HepG2 (cell line): ENCODE data around the gene HOXB4. TPM values are rescaled to one million over a fixed set of nuclear protein-coding genes. Genes with fewer than 3 reads are reported as not detected.

ENCODE experiments used
- ATAC-seq: fragments of 200-7000 bp; cut with Tn5 transposase; 3 replicates; pipeline ENCODE4 v1.9.1; 2020; ENCODE audit warnings: mild to moderate bottlenecking, moderate library complexity
- BruUV-seq: library from RNA; stranded (reverse); fragments of 400-500 nt; replicated peaks from 2 replicates; lab custom pipeline; 2021; lab: Mats Ljungman, UMichigan
- CTCF ChIA-PET: fragments of 300-600 bp; formaldehyde crosslinking; extraction: SDS; loops from one replicate; lab custom pipeline; 2021; ENCODE audit warnings: low total read pairs, inconsistent platforms, low intra/inter-chr PET ratio; lab: Yijun Ruan, JAX
- POLR2A ChIA-PET: fragments of 350-600 bp; sonication (Branson Sonifier 250); formaldehyde crosslinking; loops from one replicate; lab custom pipeline; 2020; ENCODE audit warnings: antibody characterized with exemption, inconsistent platforms; lab: Yijun Ruan, JAX
- DNase-seq: peaks from one replicate; pipeline ENCODE4 v3.0.0-alpha.2; 2015; ENCODE audit warnings: low spot score
- FAIRE-seq: peaks from 3 replicates; lab custom pipeline; 2011; peaks lifted over from hg19 to GRCh38; lab: Jason Lieb, UNC
- H2AFZ ChIP-seq: one replicate; pipeline ENCODE4 v1.6.1; 2011; ENCODE audit warnings: low read length, inconsistent platforms
- H3K27ac ChIP-seq: fragments of 300-600 bp; 3 replicates; pipeline ENCODE4 v1.8.0; 2011; ENCODE audit warnings: mixed run types, mild to moderate bottlenecking, mixed read lengths, low read length, inconsistent platforms; ENCODE audit not compliant: insufficient read depth; ENCODE audit errors: extremely low read length
- H3K27me3 ChIP-seq, 2 experiments: fragments of 200-600 bp in 1 of 2; 2 replicates in 1 of 2; 3 replicates in 1 of 2; pipeline versions ENCODE4 v1.6.0 to v1.8.0; 2011; ENCODE audit warnings: low read length in 2 of 2, mild to moderate bottlenecking in 2 of 2, moderate library complexity in 2 of 2, inconsistent platforms in 1 of 2; ENCODE audit not compliant: insufficient read depth in 2 of 2, control insufficient read depth in 1 of 2
- H3K36me3 ChIP-seq, 2 experiments: fragments of 200-600 bp in 1 of 2; replicated peaks in 1 of 2; 2 replicates in 1 of 2; 3 replicates in 1 of 2; pipeline versions ENCODE4 v1.5.1 to v1.8.0; 2011; ENCODE audit warnings: low read length in 2 of 2, inconsistent platforms in 1 of 2; ENCODE audit not compliant: insufficient read depth in 2 of 2, control insufficient read depth in 1 of 2
- H3K4me1 ChIP-seq: 2 replicates; pipeline ENCODE4 v1.5.1; 2012; ENCODE audit warnings: low read length, inconsistent platforms; ENCODE audit not compliant: insufficient read depth
- H3K4me2 ChIP-seq: 2 replicates; pipeline ENCODE4 v1.6.0; 2011; ENCODE audit warnings: low read depth, low read length, inconsistent platforms
- H3K4me3 ChIP-seq, 3 experiments: fragments of 200-600 bp in 1 of 3; sonication (generic), shearing (Covaris generic) in 1 of 3; replicated peaks in 1 of 3; 2 replicates each; pipeline ENCODE4 v1.5.1; 2011 to 2016; ENCODE audit warnings: low read length in 3 of 3, inconsistent platforms in 2 of 3, low read depth in 2 of 3, mild to moderate bottlenecking in 2 of 3, control low read depth in 1 of 3, mixed read lengths in 1 of 3; ENCODE audit not compliant: insufficient read depth in 1 of 3
- H3K79me2 ChIP-seq: one replicate; pipeline ENCODE4 v1.6.1; 2011; ENCODE audit warnings: low read length, inconsistent platforms; ENCODE audit not compliant: insufficient read depth
- H3K9ac ChIP-seq: 2 replicates; pipeline ENCODE4 v1.6.0; 2011; ENCODE audit warnings: mild to moderate bottlenecking, low read depth, low read length, inconsistent platforms; ENCODE audit not compliant: insufficient read depth
- H3K9me3 ChIP-seq: 2 replicates; pipeline ENCODE4 v1.5.1; 2012; ENCODE audit warnings: mild to moderate bottlenecking, low read length
- H4K20me1 ChIP-seq: 2 replicates; pipeline ENCODE4 v1.6.0; 2011; ENCODE audit warnings: inconsistent platforms, mild to moderate bottlenecking, low read length, moderate library complexity; ENCODE audit not compliant: insufficient read depth
- ARNT ChIP-seq: fragments of 450-650 bp; IDR thresholded peaks from 2 replicates; pipeline ENCODE4 v1.6.1; 2017
- CREB1 ChIP-seq, 2 experiments: fragments of 450-650 bp in 1 of 2; IDR thresholded peaks; 2 replicates each; pipeline ENCODE4 v1.6.1; 2016 to 2017; ENCODE audit warnings: control low read depth in 1 of 2, mild to moderate bottlenecking in 1 of 2, missing compliant biosample characterization in 1 of 2, missing genetic modification characterization in 1 of 2
- CREM ChIP-seq, 2 experiments: sonication (generic) in 1 of 2; formaldehyde crosslinking in 1 of 2; IDR thresholded peaks; 2 replicates each; pipeline versions ENCODE4 v1.4.0 to v1.6.1; 2016 to 2020; ENCODE audit warnings: antibody characterized with exemption in 1 of 2, mild to moderate bottlenecking in 1 of 2, missing genetic modification reagents in 1 of 2
- ETV6 ChIP-seq: sonication (generic); formaldehyde crosslinking; conservative IDR thresholded peaks from 2 replicates; pipeline ENCODE4 v1.4.0; 2020; ENCODE audit warnings: missing genetic modification reagents
- HCFC1 ChIP-seq: fragments of 150-350 bp; IDR thresholded peaks from 2 replicates; pipeline ENCODE4 v1.6.1; 2014; ENCODE audit warnings: low read depth, low read length
- PHF20 ChIP-seq: sonication (generic); formaldehyde crosslinking; IDR thresholded peaks from 2 replicates; pipeline ENCODE4 v1.5.0; 2020; ENCODE audit warnings: mild to moderate bottlenecking, missing genetic modification reagents
- SRY ChIP-seq: sonication (generic); formaldehyde crosslinking; IDR thresholded peaks from 2 replicates; pipeline ENCODE4 v1.8.0; 2022; ENCODE audit warnings: mild to moderate bottlenecking, missing genetic modification reagents
- STAT6 ChIP-seq: sonication (generic); formaldehyde crosslinking; IDR thresholded peaks from 2 replicates; pipeline ENCODE4 v1.4.0; 2020; ENCODE audit warnings: missing genetic modification reagents, mild to moderate bottlenecking, borderline replicate concordance
- ZNF20 ChIP-seq: sonication (generic); formaldehyde crosslinking; IDR thresholded peaks from 2 replicates; pipeline ENCODE4 v1.4.0; 2020; ENCODE audit warnings: mild to moderate bottlenecking, moderate library complexity, missing genetic modification reagents
- ZNF225 ChIP-seq: sonication (generic); formaldehyde crosslinking; IDR thresholded peaks from 2 replicates; pipeline ENCODE4 v1.4.0; 2020; ENCODE audit warnings: mild to moderate bottlenecking, missing genetic modification reagents
- ZNF24 ChIP-seq: fragments of 450-650 bp; IDR thresholded peaks from 2 replicates; pipeline ENCODE4 v1.6.1; 2017; ENCODE audit warnings: antibody characterized with exemption, mild to moderate bottlenecking
- ZNF280D ChIP-seq: sonication (generic); formaldehyde crosslinking; IDR thresholded peaks from 2 replicates; pipeline ENCODE4 v1.5.1; 2020; ENCODE audit warnings: mild to moderate bottlenecking, missing genetic modification reagents
- ZNF513 ChIP-seq: sonication (generic); formaldehyde crosslinking; conservative IDR thresholded peaks from 2 replicates; pipeline ENCODE4 v1.5.0; 2020; ENCODE audit warnings: missing genetic modification reagents
- ZNF800 ChIP-seq: sonication (generic); formaldehyde crosslinking; IDR thresholded peaks from 2 replicates; pipeline ENCODE4 v1.4.0; 2020; ENCODE audit warnings: missing genetic modification reagents
- ZZZ3 ChIP-seq: sonication (generic); formaldehyde crosslinking; IDR thresholded peaks from 2 replicates; pipeline ENCODE4 v1.4.0; 2020; ENCODE audit warnings: missing genetic modification reagents, mild to moderate bottlenecking, borderline replicate concordance
- WGBS: methylation state at CpG from one replicate; pipeline ENCODE4 v1.1.6; 2017; ENCODE audit warnings: low lambda C conversion rate; 5-methylcytosine and 5-hydroxymethylcytosine counted together
- in situ Hi-C: cut with HindIII; loops from 2 replicates; pipeline ENCODE4 v1.10.0; 2017; ENCODE audit warnings: low pct_unique_long_range_greater_than_20kb; ENCODE audit not compliant: extremely low pct_ligation_motif_present
- intact Hi-C: fragments of 100-400 bp; cut with micrococcal nuclease; formaldehyde crosslinking; loops from one replicate; pipeline ENCODE4 v1.10.0; 2022; ENCODE audit not compliant: unreplicated experiment
- polyA plus RNA-seq, 8 experiments: library from polyadenylated mRNA; depleted of rRNA in 3 of 8; stranded (reverse) in 7 of 8; unstranded in 1 of 8; fragments of >200 nt; fragmentation: Illumina TruSeq in 4 of 8; extraction: Trizol in 4 of 8; gene quantifications; 2 replicates each; pipeline versions ENCODE4 v1.2.1 to v1.2.3, GENCODE V29; 2011 to 2016; ENCODE audit warnings: low read depth in 4 of 8, missing spikeins in 1 of 8, mixed read lengths in 1 of 8; ENCODE audit not compliant: insufficient read depth in 1 of 8
- total RNA-seq, 5 experiments: library from RNA; depleted of rRNA; stranded (reverse); fragments of >200 nt; fragmentation: Illumina TruSeq; extraction: Trizol; gene quantifications; 2 replicates each; pipeline ENCODE4 v1.2.3, GENCODE V29; 2016; ENCODE audit warnings: low read depth in 1 of 5

HOXB4 gene
- total and polyA plus RNA-seq, 2 of the 13 experiments (the other 11 are each of a cell fraction or from before 2014, with no cell fraction given), result not detected

GRCh38 chr17:48553826-48554225 lies 24.3 kb downstream of the HOXB4 start (continued):
- TF ChIP-seq ZNF280D (CRISPR knock-in tag) (no peak), ZZZ3 (no peak)

GRCh38 chr17:48553190-48553547 lies 25.0 kb downstream of the HOXB4 start:
- no peak overlapping the region for H3K27ac ChIP-seq
- BruUV-seq, result no TSS peak
- H3K36me3 ChIP-seq, result no peaks in the 10 kb centered on the region
- intact Hi-C loops (no loop called here), in situ Hi-C loops (no loop called here)
- under 1% methylated on average over 5 of the region's 5 CpGs for WGBS
- no peak overlapping the region for H3K9ac ChIP-seq
- ChIA-PET POLR2A (no interaction called here), CTCF (no interaction called here)
- H3K27me3 ChIP-seq, result peaks cover 24 to 92% of the 10 kb centered on the region in 2 experiments
- no peaks in the 10 kb centered on the region for H3K9me3 ChIP-seq
- no peaks in the 10 kb centered on the region; the same call in 1 of the 2 replicates for H4K20me1 ChIP-seq
- H2AFZ ChIP-seq, result no peak overlapping the region
- H3K4me2 ChIP-seq, result no peak overlapping the region
- no peak for ATAC-seq
- no peaks in the 10 kb centered on the region for H3K79me2 ChIP-seq
- no peak overlapping the region for H3K4me3 ChIP-seq
- no peak for FAIRE-seq
- H3K4me1 ChIP-seq, result no peaks in the 10 kb centered on the region
- no peak for DNase-seq
- TF ChIP-seq ZNF24, result no peak
- TF ChIP-seq STAT6 (CRISPR knock-in tag), result no peak
- TF ChIP-seq SRY (CRISPR knock-in tag), result no peak
- no peak for TF ChIP-seq ZNF225
- TF ChIP-seq ZNF800 (CRISPR knock-in tag), result no peak
- TF ChIP-seq HCFC1, result no peak
- TF ChIP-seq ETV6 (CRISPR knock-in tag), result no peak
- no peak for TF ChIP-seq ARNT
- TF ChIP-seq ZNF20 (CRISPR knock-in tag), result no peak
- TF ChIP-seq ZNF513 (CRISPR knock-in tag), result no peak
- TF ChIP-seq CREB1 (IDR thresholded peaks at IDR 0.05), result no peak
- no peak for TF ChIP-seq CREB1 (CRISPR knock-in tag; IDR thresholded peaks at IDR 0.05)
- TF ChIP-seq PHF20 (CRISPR knock-in tag), result no peak
- TF ChIP-seq CREM (IDR thresholded peaks at IDR 0.05), result no peak
- no peak for TF ChIP-seq CREM (CRISPR knock-in tag; IDR thresholded peaks at IDR 0.05)
